ENCODE results near the gene MEGF11. TPM values are rescaled to one million over a fixed set of nuclear protein-coding genes. Genes with fewer than 3 reads are reported as not detected.

Gene MEGF11
- total RNA-seq, 4 donors from 2014 or later, result not detected

GRCh38 chr15:66066005-66066404, 187.5 kb downstream of the MEGF11 start:
- no peak for DNase-seq

GRCh38 chr15:66065325-66065724, 188.2 kb downstream of the MEGF11 start:
- Histone ChIP-seq H3K27ac (no peak overlapping the region), H3K4me3 (no peak overlapping the region), H3K4me1 (peaks cover 0 to 4% (median 0%) of the 10 kb centered on the region in 3 donors), H3K36me3 (no peaks in the 10 kb centered on the region), H3K9me3 (no peaks in the 10 kb centered on the region), H3K27me3 (peaks cover 0 to 26% (median 0%) of the 10 kb centered on the region in 4 donors)
- no peak for DNase-seq
- no peak for TF ChIP-seq CTCF (IDR thresholded peaks at IDR 0.05)
- TF ChIP-seq POLR2A (IDR thresholded peaks at IDR 0.05), result no peak
- 48 to 51% methylated on average over 3 to 5 of the region's 6 CpGs for WGBS, 2 donors
- intact Hi-C loops (cut with DNase I), result no loop called here

More at GRCh38 chr15:66066005-66066404, 187.5 kb downstream of the MEGF11 start:
- Histone ChIP-seq H3K27ac (no peak overlapping the region), H3K4me1 (peaks cover 0 to 9% (median 0%) of the 10 kb centered on the region in 3 donors), H3K9me3 (no peaks in the 10 kb centered on the region), H3K4me3 (no peak overlapping the region), H3K27me3 (peaks cover 0 to 19% (median 0%) of the 10 kb centered on the region in 4 donors), H3K36me3 (no peaks in the 10 kb centered on the region)
- 28% methylated on average over 4 of the region's 4 CpGs; no CpG with 5 or more reads in 1 of the 2 donors for WGBS, 2 donors
- intact Hi-C loops (cut with DNase I), result no loop called here
- no peak for TF ChIP-seq POLR2A (IDR thresholded peaks at IDR 0.05)
- TF ChIP-seq CTCF (IDR thresholded peaks at IDR 0.05), result no peak

- Histone ChIP-seq H3K27ac (no peak overlapping the region), H3K9me3 (no peaks in the 10 kb centered on the region), H3K4me3 (no peak overlapping the region), H3K27me3 (peaks cover 0 to 45% (median 0%) of the 10 kb centered on the region in 4 donors), H3K4me1 (no peaks in the 10 kb centered on the region), H3K36me3 (no peaks in the 10 kb centered on the region)
- no peak for DNase-seq
- intact Hi-C loops (cut with DNase I), result no loop called here
- TF ChIP-seq POLR2A (IDR thresholded peaks at IDR 0.05), result no peak
- TF ChIP-seq CTCF (IDR thresholded peaks at IDR 0.05), result no peak
These were observed 190.4 kb downstream of the MEGF11 start for GRCh38 chr15:66063147-66063546.

- Histone ChIP-seq H3K27ac (no peak overlapping the region), H3K36me3 (no peaks in the 10 kb centered on the region), H3K4me1 (no peaks in the 10 kb centered on the region), H3K9me3 (no peaks in the 10 kb centered on the region), H3K27me3 (peaks cover 0 to 40% (median 0%) of the 10 kb centered on the region in 4 donors), H3K4me3 (no peak overlapping the region)
- TF ChIP-seq POLR2A (IDR thresholded peaks at IDR 0.05), result no peak
- TF ChIP-seq CTCF (IDR thresholded peaks at IDR 0.05), result no peak
- intact Hi-C loops (cut with DNase I), result no loop called here
- 54 to 59% methylated on average over 3 to 4 of the region's 7 CpGs for WGBS, 2 donors
- DNase-seq, result no peak
These were observed 196.5 kb downstream of the MEGF11 start for GRCh38 chr15:66057089-66057488.

GRCh38 chr15:66053991-66054390, 199.6 kb downstream of the MEGF11 start:
- H3K27ac ChIP-seq, result no peak overlapping the region
- intact Hi-C loops (cut with DNase I), result no loop called here
- peaks cover 0 to 19% (median 0%) of the 10 kb centered on the region in 4 donors for H3K27me3 ChIP-seq
- WGBS, 2 donors, result 71 to 92% methylated on average over 3 of the region's 3 CpGs
- no peak overlapping the region for H3K4me3 ChIP-seq
- no peaks in the 10 kb centered on the region for H3K4me1 ChIP-seq
- no peak for DNase-seq
- H3K36me3 ChIP-seq, result no peaks in the 10 kb centered on the region
- TF ChIP-seq POLR2A (IDR thresholded peaks at IDR 0.05) (no peak), CTCF (IDR thresholded peaks at IDR 0.05) (no peak)
- H3K9me3 ChIP-seq, result no peaks in the 10 kb centered on the region
